B cell (primary cell): ENCODE measurements around the gene SLC12A7. TPM values are rescaled to one million over a fixed set of nuclear protein-coding genes. Genes with fewer than 3 reads are reported as not detected.

Experiments
- ATAC-seq: fragments of 200-7000 bp; cut with Tn5 transposase; one replicate; pipeline ENCODE4 v1.10.0; 2021; ENCODE audit warnings: low read depth, mild to moderate bottlenecking, moderate number of reproducible peaks, moderate library complexity
- CTCF ChIA-PET: fragments of 350-600 bp; sonication (Branson Sonifier 250); formaldehyde crosslinking; loops from one replicate; lab custom pipeline; 2021; ENCODE audit warnings: antibody characterized with exemption, inconsistent platforms; lab: Charles Lee
- POLR2A ChIA-PET: fragments of 350-600 bp; sonication (Branson Sonifier 250); formaldehyde crosslinking; loops from one replicate; lab custom pipeline; 2021; ENCODE audit warnings: antibody characterized with exemption; lab: Charles Lee
- DNase-seq: peaks from one replicate; pipeline ENCODE4 v3.0.0; 2013
- H2AFZ ChIP-seq: 2 replicates; pipeline ENCODE4 v1.6.1; 2012; ENCODE audit warnings: mild to moderate bottlenecking, low read depth, low read length; ENCODE audit not compliant: insufficient read depth, poor library complexity, severe bottlenecking
- H3K27ac ChIP-seq, 2 donors: 1 replicate in 1 of 2; 2 replicates in 1 of 2; pipeline ENCODE4 v1.5.1; 2012 to 2013; ENCODE audit warnings: low read length in 2 of 2, mild to moderate bottlenecking in 2 of 2, moderate library complexity in 1 of 2
- H3K27me3 ChIP-seq, 4 experiments: fragments of 200-600 bp in 1 of 4; sonication (generic) in 1 of 4; replicated peaks in 1 of 4; 1 replicate in 2 of 4; 2 replicates in 2 of 4; pipeline versions ENCODE4 v1.6.1 to v1.7.0; 2013 to 2016; ENCODE audit warnings: low read length in 3 of 4, mild to moderate bottlenecking in 2 of 4, mixed read lengths in 1 of 4, moderate library complexity in 1 of 4; ENCODE audit not compliant: insufficient read depth in 4 of 4, control insufficient read depth in 3 of 4; ENCODE audit errors: control extremely low read depth in 1 of 4
- H3K36me3 ChIP-seq, 2 experiments: replicated peaks in 1 of 2; 1 replicate in 1 of 2; 2 replicates in 1 of 2; pipeline versions ENCODE4 v1.6.1 to v1.7.1; 2013; ENCODE audit warnings: low read length in 1 of 2; ENCODE audit not compliant: insufficient read depth in 2 of 2, control insufficient read depth in 1 of 2; ENCODE audit errors: control extremely low read depth in 1 of 2, extremely low read depth in 1 of 2
- H3K4me1 ChIP-seq, 2 donors: fragments of 200-600 bp in 1 of 2; sonication (generic) in 1 of 2; 1 replicate in 1 of 2; 2 replicates in 1 of 2; pipeline versions ENCODE4 v1.5.1 to v1.6.1; 2013 to 2017; ENCODE audit warnings: low read length in 2 of 2; ENCODE audit not compliant: control insufficient read depth in 2 of 2, insufficient read depth in 2 of 2
- H3K4me2 ChIP-seq: replicated peaks from 2 replicates; pipeline ENCODE3; 2012; ENCODE audit warnings: mild to moderate bottlenecking, low read depth, low read length; ENCODE audit not compliant: poor library complexity, severe bottlenecking
- H3K4me3 ChIP-seq, 5 experiments: fragments of 200-600 bp in 1 of 5; sonication (generic) in 1 of 5; 1 replicate in 3 of 5; 2 replicates in 2 of 5; pipeline versions ENCODE4 v1.5.1 to v1.7.0; 2011 to 2016; ENCODE audit warnings: low read length in 4 of 5, mild to moderate bottlenecking in 4 of 5, low read depth in 2 of 5, control low read depth in 1 of 5, moderate library complexity in 1 of 5; ENCODE audit not compliant: insufficient read depth in 1 of 5; ENCODE audit errors: control extremely low read depth in 1 of 5, extremely low read depth in 1 of 5
- H3K79me2 ChIP-seq: fragments of 200-600 bp; sonication (generic); one replicate; pipeline ENCODE4 v1.6.0; 2016; ENCODE audit warnings: low read length; ENCODE audit not compliant: control insufficient read depth, insufficient read depth
- H3K9ac ChIP-seq: fragments of 200-600 bp; sonication (generic); 2 replicates; pipeline ENCODE4 v1.6.1; 2017; ENCODE audit warnings: mild to moderate bottlenecking, low read length, moderate library complexity
- H3K9me3 ChIP-seq, 3 donors: one replicate each; pipeline versions ENCODE4 v1.6.1 to v1.7.1; 2013; ENCODE audit warnings: low read length in 2 of 3; ENCODE audit not compliant: control insufficient read depth in 2 of 3, insufficient read depth in 1 of 3; ENCODE audit errors: control extremely low read depth in 1 of 3
- H4K20me1 ChIP-seq: 2 replicates; pipeline ENCODE4 v1.6.0; 2012; ENCODE audit warnings: mild to moderate bottlenecking, low read length; ENCODE audit not compliant: insufficient read depth, control insufficient read depth, poor library complexity, severe bottlenecking
- H3K27ac Mint-ChIP-seq: one replicate; pipeline ENCODE4 v1.8.0; 2021; ENCODE audit warnings: mixed read lengths
- H3K27me3 Mint-ChIP-seq: one replicate; pipeline ENCODE4 v1.8.0; 2021; ENCODE audit warnings: mixed read lengths
- H3K4me1 Mint-ChIP-seq: one replicate; pipeline ENCODE4 v1.8.0; 2021; ENCODE audit warnings: mixed read lengths
- H3K4me3 Mint-ChIP-seq: one replicate; pipeline ENCODE4 v1.8.0; 2021; ENCODE audit warnings: mixed read lengths
- H3K9me3 Mint-ChIP-seq: one replicate; pipeline ENCODE4 v1.8.0; 2022; ENCODE audit warnings: mixed read lengths; ENCODE audit not compliant: insufficient read depth
- EZH2 ChIP-seq: IDR thresholded peaks from 2 replicates; pipeline ENCODE4 v1.6.1; 2012; ENCODE audit warnings: borderline replicate concordance, low read depth, mild to moderate bottlenecking, moderate library complexity, low read length; ENCODE audit not compliant: insufficient read depth, poor library complexity, severe bottlenecking
- WGBS: methylation state at CpG from one replicate; pipeline ENCODE4 v1.1.5; 2013; ENCODE audit warnings: missing lambda C conversion rate; ENCODE audit not compliant: insufficient coverage; 5-methylcytosine and 5-hydroxymethylcytosine counted together
- intact Hi-C: fragments of 100-400 bp; cut with micrococcal nuclease; formaldehyde crosslinking; loops from one replicate; pipeline ENCODE4 v1.10.0; 2022
- polyA plus RNA-seq: library from polyadenylated mRNA; depleted of rRNA; stranded (reverse); fragments of >200 nt; gene quantifications from 2 replicates; pipeline ENCODE4 v1.2.3, GENCODE V29; 2012
- total RNA-seq, 2 donors: library from RNA; stranded (reverse); fragments of 120-200 nt in 1 of 2; gene quantifications; 1 replicate in 1 of 2; 2 replicates in 1 of 2; pipeline versions ENCODE4 v1.2.3 to v1.2.4, GENCODE V29; 2013 to 2022
- TF ChIP-seq, protein P1 (sequence below): fragments of 200-600 bp; IDR thresholded peaks from one replicate; pipeline ENCODE4 v1.8.0; 2022; ENCODE audit warnings: antibody characterized with exemption, mild to moderate bottlenecking

Gene SLC12A7
- total and polyA plus RNA-seq, 2 donors (not counting 1 experiment from before 2014, with no cell fraction given), result 25.5 to 34.4 TPM

GRCh38 chr5:1142886-1143669 lies 31.2 kb upstream of the SLC12A7 start:
- Mint-ChIP-seq H3K27me3 (peaks cover 15% of the 10 kb centered on the region), H3K4me1 (peaks cover 21% of the 10 kb centered on the region), H3K27ac (no peak overlapping the region), H3K9me3 (no peaks in the 10 kb centered on the region), H3K4me3 (no peak overlapping the region)
- Histone ChIP-seq H3K36me3 (no peaks in the 10 kb centered on the region), H4K20me1 (no peaks in the 10 kb centered on the region), H3K4me3 (no peak overlapping the region), H2AFZ (no peak overlapping the region), H3K9me3 (peaks cover 0 to 6% (median 0%) of the 10 kb centered on the region in 3 donors), H3K9ac (no peak overlapping the region), H3K4me2 (no peak overlapping the region), H3K27me3 (peaks cover 0 to 7% (median 2%) of the 10 kb centered on the region in 4 experiments), H3K27ac (no peak overlapping the region), H3K79me2 (no peaks in the 10 kb centered on the region), H3K4me1 (peaks cover 22 to 34% of the 10 kb centered on the region in 2 donors)
- 91% methylated on average over 33 of the region's 34 CpGs for WGBS
- DNase-seq (no peak), ATAC-seq (no peak)
- TF ChIP-seq, protein P1, sequence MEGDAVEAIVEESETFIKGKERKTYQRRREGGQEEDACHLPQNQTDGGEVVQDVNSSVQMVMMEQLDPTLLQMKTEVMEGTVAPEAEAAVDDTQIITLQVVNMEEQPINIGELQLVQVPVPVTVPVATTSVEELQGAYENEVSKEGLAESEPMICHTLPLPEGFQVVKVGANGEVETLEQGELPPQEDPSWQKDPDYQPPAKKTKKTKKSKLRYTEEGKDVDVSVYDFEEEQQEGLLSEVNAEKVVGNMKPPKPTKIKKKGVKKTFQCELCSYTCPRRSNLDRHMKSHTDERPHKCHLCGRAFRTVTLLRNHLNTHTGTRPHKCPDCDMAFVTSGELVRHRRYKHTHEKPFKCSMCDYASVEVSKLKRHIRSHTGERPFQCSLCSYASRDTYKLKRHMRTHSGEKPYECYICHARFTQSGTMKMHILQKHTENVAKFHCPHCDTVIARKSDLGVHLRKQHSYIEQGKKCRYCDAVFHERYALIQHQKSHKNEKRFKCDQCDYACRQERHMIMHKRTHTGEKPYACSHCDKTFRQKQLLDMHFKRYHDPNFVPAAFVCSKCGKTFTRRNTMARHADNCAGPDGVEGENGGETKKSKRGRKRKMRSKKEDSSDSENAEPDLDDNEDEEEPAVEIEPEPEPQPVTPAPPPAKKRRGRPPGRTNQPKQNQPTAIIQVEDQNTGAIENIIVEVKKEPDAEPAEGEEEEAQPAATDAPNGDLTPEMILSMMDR, result no peak
- TF ChIP-seq EZH2, result no peak
- ChIA-PET POLR2A (interaction anchor here (0.6 kb wide), 1 partner anchor 492 kb away, joined by 8 read pairs; no protein-coding TSS in a partner anchor), CTCF (interaction anchor here (1.1 to 2.2 kb wide), 2 partner anchors 11 to 219 kb away, joined by 4 to 6 read pairs; no protein-coding TSS in a partner anchor)
- intact Hi-C loops, result no loop called here

- Histone ChIP-seq H3K4me3 (no peak overlapping the region), H4K20me1 (no peaks in the 10 kb centered on the region), H3K27ac (no peak overlapping the region), H3K9me3 (peaks cover 0 to 7% (median 0%) of the 10 kb centered on the region in 3 donors), H3K4me1 (peaks cover 25 to 38% of the 10 kb centered on the region in 2 donors), H3K36me3 (no peaks in the 10 kb centered on the region), H3K4me2 (no peak overlapping the region), H3K27me3 (peaks cover 0 to 8% (median 2%) of the 10 kb centered on the region in 4 experiments), H3K9ac (no peak overlapping the region), H3K79me2 (no peaks in the 10 kb centered on the region), H2AFZ (no peak overlapping the region)
- H3K4me3 Mint-ChIP-seq, result no peak overlapping the region
- ChIA-PET CTCF (interaction anchor here (0.7 to 4.4 kb wide), 6 partner anchors 9 to 217 kb away, joined by 3 to 48 read pairs (median 14); no protein-coding TSS in a partner anchor), POLR2A (no interaction called here)
- DNase-seq, result no peak
- intact Hi-C loops, result no loop called here
- 27% methylated on average over 5 of the region's 6 CpGs for WGBS
- H3K27me3 Mint-ChIP-seq, result peaks cover 17% of the 10 kb centered on the region
- H3K9me3 Mint-ChIP-seq, result no peaks in the 10 kb centered on the region
- no peak for ATAC-seq
- H3K4me1 Mint-ChIP-seq, result peaks cover 23% of the 10 kb centered on the region
- no peak for TF ChIP-seq EZH2
- TF ChIP-seq, protein P1, result no peak
- H3K27ac Mint-ChIP-seq, result no peak overlapping the region
Observed at GRCh38 chr5:1141834-1142233, 30.0 kb upstream of the SLC12A7 start.
